Peyer's patch (tissue), 4 donors: ENCODE data around the gene RPS28.

ENCODE experiments used
- CTCF ChIP-seq, 6 experiments: fragments of 450-650 bp in 4 of 6; fragments of 200-600 bp in 2 of 6; sonication (generic) in 1 of 6; IDR thresholded peaks; one replicate each; pipeline ENCODE4 v1.5.1; 2017 to 2019; ENCODE audit warnings: antibody characterized with exemption in 6 of 6, mild to moderate bottlenecking in 3 of 6, moderate library complexity in 1 of 6
- POLR2A ChIP-seq, 2 donors: fragments of 450-650 bp; IDR thresholded peaks; one replicate each; pipeline ENCODE4 v1.5.1; 2017; ENCODE audit warnings: antibody characterized with exemption in 2 of 2, mild to moderate bottlenecking in 2 of 2, moderate library complexity in 2 of 2

DNA sequence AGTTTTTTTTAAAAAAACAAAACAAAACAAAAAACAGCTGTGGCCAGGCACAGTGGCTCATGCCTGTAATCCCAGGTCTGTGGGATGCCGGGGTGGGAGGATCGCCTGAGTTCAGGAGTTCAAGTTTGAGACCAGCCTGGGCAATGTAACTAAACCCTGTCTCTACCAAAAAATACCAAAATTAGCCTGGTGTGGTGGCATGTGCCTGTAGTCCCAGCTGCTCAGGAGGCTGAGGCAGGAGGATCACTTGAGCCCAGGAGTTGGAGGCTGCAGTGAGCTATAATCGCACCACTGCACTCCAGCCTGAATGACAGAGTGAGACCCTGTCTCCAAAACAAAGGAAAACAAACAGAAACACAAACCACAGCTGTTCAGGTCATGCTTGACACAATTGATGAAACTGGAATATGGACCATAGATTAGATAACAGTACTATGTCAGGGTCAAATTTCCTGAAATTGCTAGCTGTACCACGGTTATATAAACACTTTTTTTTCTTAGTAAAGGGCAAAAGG is 35.8 kb downstream of the RPS28 start:
- TF ChIP-seq POLR2A (IDR thresholded peaks at IDR 0.05) (no peak), CTCF (IDR thresholded peaks at IDR 0.05) (no peak)
